Dedifferentiated amniotic fluid mesenchymal stem cell (primary cell): ENCODE results near the gene DCLK2.

Source experiments
- DNase-seq: peaks from one replicate; pipeline ENCODE4 v3.0.0-alpha.2; 2016; ENCODE audit errors: extremely low spot score

The DCLK2 gene

GRCh38 chr4:150264595-150265161 is 186.4 kb downstream of the DCLK2 start:
- DNase-seq = no peak

- no peak for DNase-seq
Observed at GRCh38 chr4:150265806-150266205, 187.6 kb downstream of the DCLK2 start.

GRCh38 chr4:150268444-150268843 is 190.2 kb downstream of the DCLK2 start:
- DNase-seq = no peak

- no peak for DNase-seq
Observed at GRCh38 chr4:150278206-150278605, 200.0 kb downstream of the DCLK2 start.

GRCh38 chr4:150280081-150280895 is 202.0 kb downstream of the DCLK2 start:
- peak; percentile 45 for DNase-seq

GRCh38 chr4:150280975-150281374 is 202.7 kb downstream of the DCLK2 start:
- DNase-seq = no peak

GRCh38 chr4:150283689-150284088 is 205.4 kb downstream of the DCLK2 start:
- DNase-seq = peak; percentile 96

GRCh38 chr4:150286656-150287055 is 208.4 kb downstream of the DCLK2 start:
- no peak for DNase-seq

GRCh38 chr4:150289198-150289597 is 211.0 kb downstream of the DCLK2 start:
- DNase-seq = no peak

GRCh38 chr4:150289881-150290280 is 211.6 kb downstream of the DCLK2 start:
- DNase-seq = no peak

- DNase-seq = peak; percentile 83
Observed at GRCh38 chr4:150297861-150298474, 219.7 kb downstream of the DCLK2 start.

- no peak for DNase-seq
Observed at GRCh38 chr4:150299816-150300215, 221.6 kb downstream of the DCLK2 start.

GRCh38 chr4:150302553-150302952 is 224.3 kb downstream of the DCLK2 start:
- peak; percentile 85 for DNase-seq

GRCh38 chr4:150305995-150306394 is 227.8 kb downstream of the DCLK2 start:
- DNase-seq = peak; percentile 54

GRCh38 chr4:150306719-150307118 is 228.5 kb downstream of the DCLK2 start:
- DNase-seq = no peak
